ENCODE data around the gene MMP26.

DNA sequence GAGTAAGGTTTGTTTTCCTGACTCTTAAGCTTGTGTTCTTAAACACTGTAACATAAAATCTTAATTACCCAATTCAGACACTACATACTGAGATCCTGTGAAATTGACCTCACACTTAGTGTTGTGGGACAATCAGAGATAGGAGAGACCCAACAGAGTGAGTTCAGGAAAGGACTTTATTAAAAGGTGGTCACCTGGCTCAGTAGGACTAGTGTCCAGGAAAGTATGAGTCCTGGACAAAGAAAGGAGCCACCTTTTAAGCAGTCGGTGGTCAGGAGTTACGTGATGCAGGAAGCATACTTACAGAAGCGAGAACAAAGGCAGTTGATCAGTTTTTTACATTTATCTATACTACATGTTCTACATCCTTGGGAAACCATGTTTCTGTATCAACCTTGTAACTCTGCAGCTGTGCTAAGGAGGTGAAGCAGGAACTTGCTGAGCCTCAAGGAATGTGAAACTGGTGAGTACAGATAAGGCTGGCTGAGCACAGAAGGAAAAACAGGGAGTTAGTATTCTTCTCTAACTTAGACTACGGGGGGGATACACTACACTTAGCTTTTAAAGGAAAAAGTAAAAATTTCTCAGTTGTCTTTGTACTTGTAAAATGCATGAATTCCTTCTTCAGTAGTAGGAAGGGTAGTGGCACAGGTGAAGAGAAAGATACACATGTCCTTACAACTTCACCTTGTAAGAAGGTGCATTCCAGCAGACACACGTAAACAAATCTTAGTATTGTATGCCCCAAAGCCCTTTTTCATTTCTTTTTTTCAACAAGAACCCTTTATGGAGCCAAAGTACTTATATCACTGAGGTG is 45.7 kb upstream of the MMP26 start:
- no peak for TF ChIP-seq POLR2AphosphoS5 (IDR thresholded peaks at IDR 0.05; ENCODE audit: borderline replicate concordance, low read depth, low read length)
- no peak for TF ChIP-seq EZH2 (IDR thresholded peaks at IDR 0.05)

Data from SK-N-MC (cell line).